Kidney (tissue), 14 donors: ENCODE measurements around the gene RMDN2. TPM values are rescaled to one million over a fixed set of nuclear protein-coding genes. Genes with fewer than 3 reads are reported as not detected.
"Not testable (repeated sequence)": the region's sequence is repeated elsewhere in the genome, so short reads cannot be mapped to it uniquely, and the experiment has no call there.

Source experiments
- DNase-seq, 5 donors: peaks; one replicate each; pipeline ENCODE4 v3.0.0-alpha.2; 2013 to 2020
- FAIRE-seq: peaks from 2 replicates; lab custom pipeline; 2012; peaks lifted over from hg19 to GRCh38; lab: Jason Lieb, UNC
- H3K27ac ChIP-seq, 2 donors: one replicate each; pipeline ENCODE4 v1.7.0; 2013; ENCODE audit warnings: low read depth in 2 of 2, low read length in 2 of 2, inconsistent platforms in 1 of 2
- H3K27me3 ChIP-seq: one replicate; pipeline ENCODE4 v1.7.1; 2013; ENCODE audit warnings: low read length, inconsistent platforms; ENCODE audit not compliant: control insufficient read depth, insufficient read depth
- H3K36me3 ChIP-seq, 3 donors: one replicate each; pipeline versions ENCODE4 v1.7.0 to v1.7.1; 2013; ENCODE audit warnings: low read length in 3 of 3, control low read depth in 1 of 3, inconsistent platforms in 1 of 3; ENCODE audit not compliant: insufficient read depth in 3 of 3, control insufficient read depth in 2 of 3
- H3K4me1 ChIP-seq, 3 donors: one replicate each; pipeline versions ENCODE4 v1.7.0 to v1.7.1; 2013; ENCODE audit warnings: low read length in 3 of 3, inconsistent platforms in 1 of 3, low read depth in 1 of 3; ENCODE audit not compliant: control insufficient read depth in 2 of 3, insufficient read depth in 2 of 3
- H3K4me3 ChIP-seq, 3 donors: one replicate each; pipeline versions ENCODE4 v1.7.0 to v1.8.1; 2013; ENCODE audit warnings: low read length in 3 of 3, control low read depth in 1 of 3, inconsistent platforms in 1 of 3
- H3K9ac ChIP-seq, 3 donors: one replicate each; pipeline versions ENCODE4 v1.7.0 to v1.7.1; 2013; ENCODE audit warnings: low read length in 3 of 3, control low read depth in 1 of 3, inconsistent platforms in 1 of 3
- H3K9me3 ChIP-seq, 3 donors: one replicate each; pipeline versions ENCODE4 v1.7.0 to v1.7.1; 2013; ENCODE audit warnings: low read length in 3 of 3, control low read depth in 1 of 3, inconsistent platforms in 1 of 3; ENCODE audit not compliant: control insufficient read depth in 2 of 3, insufficient read depth in 1 of 3
- CTCF ChIP-seq: IDR thresholded peaks from 3 replicates; pipeline ENCODE4 v1.5.1; 2012; ENCODE audit warnings: mild to moderate bottlenecking, moderate library complexity, borderline replicate concordance; ENCODE audit not compliant: insufficient read depth; ENCODE audit errors: extremely low read depth
- intact Hi-C: fragments of 100-400 bp; cut with DNase I; formaldehyde crosslinking; loops from one replicate; pipeline ENCODE4 v1.11.1; 2022
- polyA plus RNA-seq: library from polyadenylated mRNA; stranded (reverse); fragments of 350-450 nt; fragmentation: Illumina TruSeq; extraction: RNeasy Lipid Tissue Mini Kit (QIAGEN cat#74804); gene quantifications from one replicate; pipeline ENCODE4 v1.2.3, GENCODE V29; 2014; ENCODE audit warnings: low read depth, low replicate concordance; ENCODE audit not compliant: insufficient read depth
- total RNA-seq: library from RNA; stranded (reverse); fragmentation: NEBNext Ultra II Directional; extraction: Animal tissue kit (Norgen Biotek cat#: 25700); gene quantifications from one replicate; pipeline ENCODE4 v1.2.1, GENCODE V29; 2021
- donor health status: control.
- donor health status: control.
- donor health status: control.
- donor health status: control.
- donor health status: control.
- donor health status: DM: yes; HTN: yes; CAD: no.
- donor health status: Normal renal cell carcinoma (clear cell type).

Gene RMDN2
- total and polyA plus RNA-seq, 2 donors from 2014 or later = 7.9 to 10.5 TPM

DNA sequence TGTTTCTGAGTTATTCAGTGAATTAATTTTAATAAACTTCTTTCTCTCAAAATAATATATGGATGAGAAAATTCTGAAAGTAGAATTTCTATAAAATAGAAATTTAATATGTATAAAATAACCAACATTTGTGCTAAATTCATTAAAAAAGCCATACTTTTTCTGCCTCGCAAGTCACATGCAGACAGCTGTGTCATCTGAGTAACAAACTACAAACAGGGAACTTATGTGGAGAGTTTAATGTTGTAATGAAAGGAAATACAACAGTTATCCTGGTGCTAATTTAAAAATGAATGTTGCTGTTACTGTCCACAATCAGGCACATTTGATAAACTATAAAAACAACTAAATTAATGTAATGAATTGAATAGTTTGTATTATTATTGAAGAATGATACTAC, 22.2 kb downstream of the RMDN2 start:
- no peak overlapping the region for H3K9ac ChIP-seq
- H3K27me3 ChIP-seq = no peaks in the 10 kb centered on the region
- no peak overlapping the region for H3K27ac ChIP-seq
- no peaks in the 10 kb centered on the region for H3K9me3 ChIP-seq
- H3K4me3 ChIP-seq = no peak overlapping the region
- no peak for TF ChIP-seq CTCF
- DNase-seq (no peak), FAIRE-seq (peak; percentile 3)
- H3K36me3 ChIP-seq = no peaks in the 10 kb centered on the region
- H3K4me1 ChIP-seq = no peaks in the 10 kb centered on the region
- intact Hi-C loops = no loop called here

GRCh38 chr2:37962018-37962739, 37.1 kb downstream of the RMDN2 start:
- H3K4me3 ChIP-seq, H3K9me3 ChIP-seq, H3K27ac ChIP-seq, H3K9ac ChIP-seq, H3K4me1 ChIP-seq, H3K36me3 ChIP-seq, FAIRE-seq, intact Hi-C loops, H3K27me3 ChIP-seq: not testable (repeated sequence)
- DNase-seq = peak in 3 of 5 donors; percentile 14 to 71 (median 40)

GRCh38 chr2:37962740-37963121, 37.6 kb downstream of the RMDN2 start:
- H3K36me3 ChIP-seq, DNase-seq, H3K27me3 ChIP-seq, H3K9ac ChIP-seq, intact Hi-C loops, H3K4me3 ChIP-seq, H3K9me3 ChIP-seq, FAIRE-seq, H3K4me1 ChIP-seq, H3K27ac ChIP-seq: not testable (repeated sequence)

GRCh38 chr2:37963901-37964300, 38.8 kb downstream of the RMDN2 start:
- H3K9me3 ChIP-seq, H3K36me3 ChIP-seq, H3K27ac ChIP-seq, intact Hi-C loops, H3K4me3 ChIP-seq, H3K9ac ChIP-seq, FAIRE-seq, H3K4me1 ChIP-seq, H3K27me3 ChIP-seq: not testable (repeated sequence)
- DNase-seq = peak in 1 of 5 donors; percentile 58

DNA sequence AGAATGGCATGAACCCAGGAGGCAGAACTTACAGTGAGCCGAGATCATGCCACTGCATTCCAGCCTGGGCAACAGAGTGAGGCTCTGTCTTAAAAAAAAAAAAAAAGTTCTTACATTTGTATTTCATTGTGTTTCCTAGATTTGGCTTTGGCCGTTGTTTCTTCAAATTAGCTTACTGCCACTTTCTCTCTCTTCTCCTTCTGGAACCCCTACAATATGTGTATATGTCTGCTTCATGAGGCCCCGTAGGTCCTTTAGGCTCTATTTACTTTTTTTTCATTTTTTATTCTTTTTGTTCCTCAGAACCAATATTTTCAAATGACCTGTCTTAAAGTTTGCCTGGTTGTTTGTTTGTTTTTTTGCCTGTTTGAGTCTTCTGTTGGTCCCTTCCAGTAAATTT, 41.2 kb downstream of the RMDN2 start:
- no peak for TF ChIP-seq CTCF
- no peaks in the 10 kb centered on the region for H3K36me3 ChIP-seq
- no peak overlapping the region for H3K9ac ChIP-seq
- FAIRE-seq = no peak
- DNase-seq = no peak
- no peaks in the 10 kb centered on the region for H3K9me3 ChIP-seq
- no peak overlapping the region for H3K27ac ChIP-seq
- intact Hi-C loops = no loop called here
- H3K4me3 ChIP-seq = no peak overlapping the region
- no peaks in the 10 kb centered on the region for H3K4me1 ChIP-seq
- no peaks in the 10 kb centered on the region for H3K27me3 ChIP-seq
